ENCODE results near the gene USP25.

- TF ChIP-seq POU6F1 (CRISPR knock-in tag; IDR thresholded peaks at IDR 0.05; ENCODE audit: borderline replicate concordance, low read depth) (no peak), TCF4 (CRISPR knock-in tag; IDR thresholded peaks at IDR 0.05; ENCODE audit: borderline replicate concordance) (no peak), PATZ1 (CRISPR knock-in tag; IDR thresholded peaks at IDR 0.05; ENCODE audit: borderline replicate concordance) (no peak), TSHZ2 (CRISPR knock-in tag; IDR thresholded peaks at IDR 0.05) (no peak), GLIS3 (CRISPR knock-in tag; IDR thresholded peaks at IDR 0.05) (no peak), ZFP30 (CRISPR knock-in tag; IDR thresholded peaks at IDR 0.05) (no peak), BACH2 (CRISPR knock-in tag; IDR thresholded peaks at IDR 0.05; ENCODE audit: borderline replicate concordance) (no peak), CREB5 (CRISPR knock-in tag; IDR thresholded peaks at IDR 0.05; ENCODE audit: low read depth) (no peak), ZNF8 (CRISPR knock-in tag; IDR thresholded peaks at IDR 0.05) (no peak), ZFP3 (CRISPR knock-in tag; IDR thresholded peaks at IDR 0.05) (no peak), OSR1 (CRISPR knock-in tag; IDR thresholded peaks at IDR 0.05) (no peak), PPARA (CRISPR knock-in tag; IDR thresholded peaks at IDR 0.05; ENCODE audit: borderline replicate concordance) (no peak)
These were observed 90.5 kb downstream of the USP25 start for GRCh38 chr21:15820327-15820726.
